Liver (tissue), 3 donors: Measurements from ENCODE around the gene RPP21.

Source experiments
- CTCF ChIP-seq: fragments of 150-350 bp; IDR thresholded peaks from 2 replicates; pipeline ENCODE4 v1.5.1; 2017; ENCODE audit warnings: improper control_type of control experiment, low read depth, low read length; ENCODE audit not compliant: missing input control
- MAX ChIP-seq: IDR thresholded peaks from 2 replicates; pipeline ENCODE4 v1.6.1; 2016; ENCODE audit warnings: antibody characterized with exemption
- RAD21 ChIP-seq, 2 donors: IDR thresholded peaks; 2 replicates each; pipeline ENCODE4 v1.6.1; 2016; ENCODE audit warnings: antibody characterized with exemption in 2 of 2, mild to moderate bottlenecking in 2 of 2
- REST ChIP-seq: IDR thresholded peaks from 2 replicates; pipeline ENCODE4 v1.6.1; 2016; ENCODE audit warnings: antibody characterized with exemption, mild to moderate bottlenecking
- TAF1 ChIP-seq: conservative IDR thresholded peaks from 2 replicates; pipeline ENCODE4 v1.6.1; 2016; ENCODE audit warnings: antibody characterized with exemption, mild to moderate bottlenecking
- donor health status: healthy.
- donor health status: healthy.

- no peak for TF ChIP-seq CTCF
- no peak for TF ChIP-seq REST
- TF ChIP-seq MAX = no peak
- TF ChIP-seq RAD21 (IDR thresholded peaks at IDR 0.05) = no peak
- TF ChIP-seq TAF1 = no peak
Observed at GRCh38 chr6:30394139-30394538, 49.2 kb downstream of the RPP21 start.
